WI38 (cell line): ENCODE measurements around the gene GNS.
"Not testable (repeated sequence)": the region's sequence is repeated elsewhere in the genome, so short reads cannot be mapped to it uniquely, and the experiment has no call there.

Experiments used
- H3K4me3 ChIP-seq: 2 replicates; pipeline ENCODE4 v1.5.1; 2011; ENCODE audit warnings: low read depth, mild to moderate bottlenecking, control low read depth, low read length
- CTCF ChIP-seq: IDR thresholded peaks from 2 replicates; pipeline ENCODE4 v1.5.1; 2012; ENCODE audit warnings: low read depth, mild to moderate bottlenecking, control low read depth, low read length

GNS gene

GRCh38 chr12:64779354-64779974, 20.3 kb upstream of the GNS start:
- TF ChIP-seq CTCF, result no peak
- H3K4me3 ChIP-seq, result no peak overlapping the region

GRCh38 chr12:64775147-64775736, 16.0 kb upstream of the GNS start:
- not testable (repeated sequence) for H3K4me3 ChIP-seq

DNA sequence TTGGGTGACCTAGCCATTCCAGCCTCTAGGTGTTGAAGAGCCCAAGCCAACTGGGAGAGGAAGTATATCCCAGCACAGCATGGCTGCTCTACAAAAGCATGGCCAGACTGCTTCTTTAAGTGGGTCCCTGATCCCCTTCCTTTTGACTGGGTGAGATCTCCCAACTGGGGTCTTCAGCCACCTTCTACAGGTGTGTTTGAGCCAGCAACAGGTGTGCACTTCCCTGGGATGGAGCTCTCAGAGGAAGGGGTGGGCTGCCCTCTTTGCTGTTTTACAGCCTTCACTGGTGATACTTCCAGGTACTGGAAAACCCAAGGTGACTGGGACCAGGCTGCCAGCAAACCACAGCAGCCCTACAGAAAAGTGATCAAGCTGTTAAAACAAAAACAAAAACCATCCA, 14.2 kb upstream of the GNS start:
- H3K4me3 ChIP-seq, result no peak overlapping the region
- TF ChIP-seq CTCF, result no peak

DNA sequence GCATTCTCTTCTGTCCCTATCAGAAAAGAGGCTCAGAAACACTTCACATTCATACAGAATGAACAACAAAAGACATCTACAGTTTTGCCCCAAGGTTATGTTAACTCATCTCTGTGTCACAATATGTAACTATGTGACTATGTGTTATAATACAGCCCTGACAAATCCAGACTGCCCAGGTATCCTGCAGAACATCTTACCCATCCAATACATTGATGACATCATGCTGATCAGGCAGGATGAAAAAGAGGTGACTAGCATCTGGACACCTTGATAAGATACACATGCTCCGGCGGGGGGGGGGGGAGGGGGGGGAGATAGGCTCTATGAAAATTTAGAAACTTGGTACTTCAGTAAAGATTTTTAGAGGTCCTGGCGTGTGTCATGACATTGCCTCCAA, 8.3 kb upstream of the GNS start:
- no peak overlapping the region for H3K4me3 ChIP-seq
- TF ChIP-seq CTCF, result no peak

GRCh38 chr12:64760808-64761573, 1.8 kb upstream of the GNS start:
- H3K4me3 ChIP-seq, result no peak overlapping the region
- TF ChIP-seq CTCF, result no peak

- no peak overlapping the region for H3K4me3 ChIP-seq
Measured at GRCh38 chr12:64757771-64758170, 1.4 kb downstream of the GNS start.

DNA sequence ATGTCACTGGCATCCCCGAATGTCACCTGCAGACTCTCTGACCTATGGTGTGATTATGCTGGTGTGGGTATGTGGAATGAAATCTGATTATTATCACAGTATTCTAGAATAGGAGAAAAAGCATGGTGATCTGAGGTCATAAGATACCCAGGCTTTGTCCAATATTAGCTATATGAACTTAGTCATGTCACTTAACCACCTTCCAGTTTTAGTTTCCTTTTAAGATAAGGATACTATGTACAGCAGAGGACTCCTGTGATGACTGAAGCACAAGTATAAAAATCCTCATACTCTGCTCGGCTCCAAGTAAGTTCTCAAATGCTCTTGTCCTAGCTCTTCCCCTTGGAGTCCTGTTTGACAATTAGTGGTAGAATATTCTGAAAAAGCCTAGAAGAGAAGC, 2.8 kb downstream of the GNS start:
- no peak for TF ChIP-seq CTCF
- no peak overlapping the region for H3K4me3 ChIP-seq

More at GRCh38 chr12:64757771-64758170, 1.4 kb downstream of the GNS start:
- TF ChIP-seq CTCF, result no peak
